Calu3 (cell line): ENCODE data around the gene METTL23. TPM values are rescaled to one million over a fixed set of nuclear protein-coding genes. Genes with fewer than 3 reads are reported as not detected.

Experiments
- BruUV-seq: library from RNA; stranded (reverse); fragments of 400-500 nt; replicated peaks from 2 replicates; lab custom pipeline; 2021; lab: Mats Ljungman, UMichigan
- CTCF ChIA-PET: fragments of 300-600 bp; sonication (Branson Sonifier 250); formaldehyde crosslinking; loops from one replicate; lab custom pipeline; 2022; ENCODE audit warnings: antibody characterized with exemption; lab: Charles Lee
- DNase-seq: peaks from one replicate; pipeline ENCODE4 v3.0.0; 2022
- H3K27ac Mint-ChIP-seq: one replicate; pipeline ENCODE4 v1.8.0; 2022; ENCODE audit warnings: mixed read lengths; ENCODE audit not compliant: unreplicated experiment
- H3K27me3 Mint-ChIP-seq: one replicate; pipeline ENCODE4 v1.8.0; 2022; ENCODE audit warnings: mixed read lengths; ENCODE audit not compliant: unreplicated experiment
- H3K36me3 Mint-ChIP-seq: one replicate; pipeline ENCODE4 v1.8.0; 2022; ENCODE audit warnings: mild to moderate bottlenecking, moderate library complexity, mixed read lengths; ENCODE audit not compliant: insufficient read depth, unreplicated experiment
- H3K4me1 Mint-ChIP-seq: one replicate; pipeline ENCODE4 v1.8.0; 2022; ENCODE audit warnings: mild to moderate bottlenecking, low read depth, mixed read lengths; ENCODE audit not compliant: unreplicated experiment
- H3K4me3 Mint-ChIP-seq: one replicate; pipeline ENCODE4 v1.8.0; 2022; ENCODE audit warnings: mild to moderate bottlenecking, low read depth, moderate library complexity, mixed read lengths; ENCODE audit not compliant: unreplicated experiment
- H3K9me3 Mint-ChIP-seq: one replicate; pipeline ENCODE4 v1.8.0; 2022; ENCODE audit warnings: low read depth, mixed read lengths; ENCODE audit not compliant: unreplicated experiment
- CTCF ChIP-seq: fragments of 200-600 bp; IDR thresholded peaks from one replicate; pipeline ENCODE4 v1.8.0; 2022; ENCODE audit warnings: antibody characterized with exemption; ENCODE audit not compliant: unreplicated experiment
- intact Hi-C: fragments of 100-400 bp; cut with micrococcal nuclease; formaldehyde crosslinking; loops from one replicate; pipeline ENCODE4 v1.10.0; 2022; ENCODE audit not compliant: unreplicated experiment
- total RNA-seq: library from RNA; stranded (reverse); gene quantifications from 2 replicates; pipeline ENCODE4 v1.2.3, GENCODE V29; 2022

Gene METTL23
- total RNA-seq, 1 experiment from 2014 or later, result 58.1 TPM

- no peaks in the 10 kb centered on the region for H3K9me3 Mint-ChIP-seq
- no peaks in the 10 kb centered on the region for H3K27me3 Mint-ChIP-seq
- CTCF ChIA-PET, result interaction anchor here (0.5 kb wide), 2 partner anchors 25 to 291 kb away, joined by 3 read pairs; no protein-coding TSS in a partner anchor
- peak; percentile 36 for DNase-seq
- intact Hi-C loops, result no loop called here
- H3K4me3 Mint-ChIP-seq, result no peak overlapping the region
- peaks cover 10% of the 10 kb centered on the region for H3K4me1 Mint-ChIP-seq
- no peak for TF ChIP-seq CTCF
- H3K36me3 Mint-ChIP-seq, result peaks cover 12% of the 10 kb centered on the region
- no peak overlapping the region for H3K27ac Mint-ChIP-seq
- BruUV-seq, result no TSS peak
Observed at GRCh38 chr17:76772842-76773525, 46.3 kb downstream of the METTL23 start.

GRCh38 chr17:76775021-76775600 lies 48.5 kb downstream of the METTL23 start:
- no peak overlapping the region for H3K27ac Mint-ChIP-seq
- intact Hi-C loops, result no loop called here
- peaks cover 10% of the 10 kb centered on the region for H3K4me1 Mint-ChIP-seq
- DNase-seq, result no peak
- H3K9me3 Mint-ChIP-seq, result no peaks in the 10 kb centered on the region
- no peak for TF ChIP-seq CTCF
- H3K36me3 Mint-ChIP-seq, result peaks cover 12% of the 10 kb centered on the region
- CTCF ChIA-PET, result interaction anchor here (0.6 kb wide), 1 partner anchor 20 kb away, joined by 3 read pairs; no protein-coding TSS in a partner anchor
- no peaks in the 10 kb centered on the region for H3K27me3 Mint-ChIP-seq
- no peak overlapping the region for H3K4me3 Mint-ChIP-seq
- BruUV-seq, result no TSS peak

- intact Hi-C loops, result no loop called here
Observed at GRCh38 chr17:76781056-76781982, 54.7 kb downstream of the METTL23 start.

More at GRCh38 chr17:76781056-76781982, 54.7 kb downstream of the METTL23 start:
- BruUV-seq, result no TSS peak
- H3K27me3 Mint-ChIP-seq, result no peaks in the 10 kb centered on the region
- H3K9me3 Mint-ChIP-seq, result no peaks in the 10 kb centered on the region
- TF ChIP-seq CTCF, result no peak
- H3K27ac Mint-ChIP-seq, result no peak overlapping the region
- no peak overlapping the region for H3K4me3 Mint-ChIP-seq
- no peak for DNase-seq
- CTCF ChIA-PET, result interaction anchor here (0.5 kb wide), 1 partner anchor 33 kb away, joined by 4 read pairs; no protein-coding TSS in a partner anchor
- no peaks in the 10 kb centered on the region for H3K4me1 Mint-ChIP-seq
- H3K36me3 Mint-ChIP-seq, result peaks cover 4% of the 10 kb centered on the region
